ENCODE measurements around the gene NFIB. TPM values are rescaled to one million over a fixed set of nuclear protein-coding genes. Genes with fewer than 3 reads are reported as not detected.

Gene NFIB
- total and polyA plus RNA-seq, 10 of the 15 experiments (the other 5 are each of a cell fraction or from before 2014, with no cell fraction given) = under 0.01 to 0.19 (median 0.05) TPM; not detected in 3

DNA sequence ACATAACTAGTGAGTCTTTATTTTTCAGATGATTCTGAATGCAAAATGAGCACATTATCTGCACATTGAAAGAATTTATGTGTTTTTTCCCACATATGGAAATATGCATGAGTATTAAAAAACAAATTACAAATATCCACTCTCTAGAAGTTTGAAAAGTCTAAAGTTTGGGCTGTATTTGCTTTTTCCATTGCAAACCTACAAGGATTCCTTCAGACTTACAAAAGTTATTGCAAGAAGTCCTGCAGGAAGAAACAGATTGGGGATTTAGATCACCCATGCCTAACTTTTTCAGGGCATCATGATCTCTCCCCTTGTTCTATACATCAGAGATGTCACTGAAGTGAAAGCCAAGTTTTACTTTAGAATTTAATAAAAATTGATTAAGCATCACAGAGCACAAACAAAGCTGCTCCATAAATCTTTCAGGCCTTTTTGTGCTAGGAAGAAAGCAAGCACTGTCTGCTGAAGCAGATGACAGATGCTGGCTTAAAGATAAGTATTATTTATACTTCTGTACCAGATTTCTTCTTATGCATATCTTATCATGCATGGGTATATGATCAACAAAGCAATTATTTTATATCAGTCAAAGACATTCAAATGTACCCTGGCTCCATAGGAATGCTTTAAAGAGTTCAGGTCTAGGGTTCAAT is 71.7 kb downstream of the NFIB start (continued):
- TF ChIP-seq, protein P1, sequence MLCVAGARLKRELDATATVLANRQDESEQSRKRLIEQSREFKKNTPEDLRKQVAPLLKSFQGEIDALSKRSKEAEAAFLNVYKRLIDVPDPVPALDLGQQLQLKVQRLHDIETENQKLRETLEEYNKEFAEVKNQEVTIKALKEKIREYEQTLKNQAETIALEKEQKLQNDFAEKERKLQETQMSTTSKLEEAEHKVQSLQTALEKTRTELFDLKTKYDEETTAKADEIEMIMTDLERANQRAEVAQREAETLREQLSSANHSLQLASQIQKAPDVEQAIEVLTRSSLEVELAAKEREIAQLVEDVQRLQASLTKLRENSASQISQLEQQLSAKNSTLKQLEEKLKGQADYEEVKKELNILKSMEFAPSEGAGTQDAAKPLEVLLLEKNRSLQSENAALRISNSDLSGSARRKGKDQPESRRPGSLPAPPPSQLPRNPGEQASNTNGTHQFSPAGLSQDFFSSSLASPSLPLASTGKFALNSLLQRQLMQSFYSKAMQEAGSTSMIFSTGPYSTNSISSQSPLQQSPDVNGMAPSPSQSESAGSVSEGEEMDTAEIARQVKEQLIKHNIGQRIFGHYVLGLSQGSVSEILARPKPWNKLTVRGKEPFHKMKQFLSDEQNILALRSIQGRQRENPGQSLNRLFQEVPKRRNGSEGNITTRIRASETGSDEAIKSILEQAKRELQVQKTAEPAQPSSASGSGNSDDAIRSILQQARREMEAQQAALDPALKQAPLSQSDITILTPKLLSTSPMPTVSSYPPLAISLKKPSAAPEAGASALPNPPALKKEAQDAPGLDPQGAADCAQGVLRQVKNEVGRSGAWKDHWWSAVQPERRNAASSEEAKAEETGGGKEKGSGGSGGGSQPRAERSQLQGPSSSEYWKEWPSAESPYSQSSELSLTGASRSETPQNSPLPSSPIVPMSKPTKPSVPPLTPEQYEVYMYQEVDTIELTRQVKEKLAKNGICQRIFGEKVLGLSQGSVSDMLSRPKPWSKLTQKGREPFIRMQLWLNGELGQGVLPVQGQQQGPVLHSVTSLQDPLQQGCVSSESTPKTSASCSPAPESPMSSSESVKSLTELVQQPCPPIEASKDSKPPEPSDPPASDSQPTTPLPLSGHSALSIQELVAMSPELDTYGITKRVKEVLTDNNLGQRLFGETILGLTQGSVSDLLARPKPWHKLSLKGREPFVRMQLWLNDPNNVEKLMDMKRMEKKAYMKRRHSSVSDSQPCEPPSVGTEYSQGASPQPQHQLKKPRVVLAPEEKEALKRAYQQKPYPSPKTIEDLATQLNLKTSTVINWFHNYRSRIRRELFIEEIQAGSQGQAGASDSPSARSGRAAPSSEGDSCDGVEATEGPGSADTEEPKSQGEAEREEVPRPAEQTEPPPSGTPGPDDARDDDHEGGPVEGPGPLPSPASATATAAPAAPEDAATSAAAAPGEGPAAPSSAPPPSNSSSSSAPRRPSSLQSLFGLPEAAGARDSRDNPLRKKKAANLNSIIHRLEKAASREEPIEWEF (IDR thresholded peaks at IDR 0.05; ENCODE audit: insufficient replicate concordance, low read depth, low read length) = no peak

DNA sequence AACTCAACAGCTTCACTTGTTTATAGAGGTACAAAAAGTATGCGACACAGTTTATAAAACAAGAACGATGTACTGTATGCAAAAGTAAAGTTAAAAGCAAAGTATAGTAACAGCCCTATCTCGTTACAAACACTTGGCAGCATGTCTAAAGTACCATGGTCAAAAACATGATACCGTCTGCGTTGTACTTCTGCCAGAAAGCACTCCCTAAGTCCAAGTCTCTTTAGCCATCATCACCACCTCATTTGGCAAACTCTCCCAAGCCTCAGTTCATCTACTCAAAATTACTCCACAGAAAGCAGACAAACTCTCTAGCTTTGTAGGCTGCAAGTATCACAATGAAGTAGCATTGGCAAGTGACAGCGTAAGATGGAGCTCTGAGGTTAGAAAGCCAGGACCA is 73.4 kb downstream of the NFIB start:
- Histone ChIP-seq H3K4me3 (no peak overlapping the region), H3K4me1 (ENCODE audit: control insufficient read depth, insufficient read depth, low read length) (no peaks in the 10 kb centered on the region), H3K9ac (ENCODE audit: control insufficient read depth, insufficient read depth, low read length) (no peak overlapping the region), H3K27ac (ENCODE audit: control insufficient read depth, insufficient read depth) (no peak overlapping the region), H4K20me1 (ENCODE audit: control insufficient read depth, insufficient read depth) (no peaks in the 10 kb centered on the region), H3K27me3 (replicated peaks in 1 of 2; ENCODE audit: control insufficient read depth in 2 of 2, insufficient read depth in 2 of 2, low read length in 1 of 2) (peaks cover 0 to 1% of the 10 kb centered on the region in 2 experiments; a peak in 1 of 4 replicates), H3K9me3 (replicated peaks; ENCODE audit: control insufficient read depth, insufficient read depth, low read length) (no peaks in the 10 kb centered on the region), H3K79me2 (ENCODE audit: control insufficient read depth, insufficient read depth, low read length) (no peaks in the 10 kb centered on the region), H2AFZ (ENCODE audit: control insufficient read depth, low read depth, low read length) (no peak overlapping the region), H3K36me3 (ENCODE audit: control insufficient read depth in 2 of 2, insufficient read depth in 2 of 2, low read length in 1 of 2) (no peaks in the 10 kb centered on the region), H3K4me2 (ENCODE audit: control insufficient read depth, insufficient read depth) (no peak overlapping the region)
- DNase-seq (ENCODE audit: low read depth, low spot score) = no peak
- no peak for FAIRE-seq
- BruUV-seq (replicated peaks) = no TSS peak
- CTCF ChIA-PET = interaction anchor here (1.3 kb wide), 1 partner anchor 8 kb away, joined by 3 read pairs; no protein-coding TSS in a partner anchor
- RAD21 ChIA-PET (ENCODE audit: unreplicated experiment) = no interaction called here
- no peak for ATAC-seq
- POLR2A ChIA-PET = no interaction called here
- SMC1A ChIA-PET (ENCODE audit: uncharacterized antibody, unreplicated experiment) = interaction anchor here (0.9 kb wide), 1 partner anchor 85 kb away, joined by 3 read pairs; no protein-coding TSS in a partner anchor
- 31% methylated on average over 6 of the region's 6 CpGs for WGBS (ENCODE audit: insufficient coverage, insufficient replicate concordance, low lambda C conversion rate, missing lambda C conversion rate)
- in situ Hi-C loops (cut with MboI) (no loop called here), intact Hi-C loops (cut with micrococcal nuclease; ENCODE audit: unreplicated experiment) (no loop called here)
- TF ChIP-seq WRNIP1 (IDR thresholded peaks at IDR 0.05; ENCODE audit: borderline replicate concordance, low read depth, low read length) (no peak), RELA (IDR thresholded peaks at IDR 0.05; ENCODE audit: borderline replicate concordance, partially characterized antibody) (no peak), IKZF2 (IDR thresholded peaks at IDR 0.05) (no peak), KLF5 (IDR thresholded peaks at IDR 0.05; ENCODE audit: partially characterized antibody) (no peak), STAT1 (conservative IDR thresholded peaks at IDR 0.05) (no peak)
- TF ChIP-seq, protein P2, sequence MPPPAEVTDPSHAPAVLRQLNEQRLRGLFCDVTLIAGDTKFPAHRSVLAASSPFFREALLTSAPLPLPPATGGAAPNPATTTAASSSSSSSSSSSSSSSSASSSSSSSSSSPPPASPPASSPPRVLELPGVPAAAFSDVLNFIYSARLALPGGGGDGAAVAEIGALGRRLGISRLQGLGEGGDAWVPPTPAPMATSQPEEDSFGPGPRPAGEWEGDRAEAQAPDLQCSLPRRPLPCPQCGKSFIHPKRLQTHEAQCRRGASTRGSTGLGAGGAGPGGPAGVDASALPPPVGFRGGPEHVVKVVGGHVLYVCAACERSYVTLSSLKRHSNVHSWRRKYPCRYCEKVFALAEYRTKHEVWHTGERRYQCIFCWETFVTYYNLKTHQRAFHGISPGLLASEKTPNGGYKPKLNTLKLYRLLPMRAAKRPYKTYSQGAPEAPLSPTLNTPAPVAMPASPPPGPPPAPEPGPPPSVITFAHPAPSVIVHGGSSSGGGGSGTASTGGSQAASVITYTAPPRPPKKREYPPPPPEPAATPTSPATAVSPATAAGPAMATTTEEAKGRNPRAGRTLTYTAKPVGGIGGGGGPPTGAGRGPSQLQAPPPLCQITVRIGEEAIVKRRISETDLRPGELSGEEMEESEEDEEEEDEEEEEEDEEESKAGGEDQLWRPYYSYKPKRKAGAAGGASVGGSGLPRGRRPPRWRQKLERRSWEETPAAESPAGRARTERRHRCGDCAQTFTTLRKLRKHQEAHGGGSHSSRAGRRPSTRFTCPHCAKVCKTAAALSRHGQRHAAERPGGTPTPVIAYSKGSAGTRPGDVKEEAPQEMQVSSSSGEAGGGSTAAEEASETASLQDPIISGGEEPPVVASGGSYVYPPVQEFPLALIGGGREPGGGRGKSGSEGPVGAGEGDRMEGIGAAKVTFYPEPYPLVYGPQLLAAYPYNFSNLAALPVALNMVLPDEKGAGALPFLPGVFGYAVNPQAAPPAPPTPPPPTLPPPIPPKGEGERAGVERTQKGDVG (CRISPR knock-in tag; IDR thresholded peaks at IDR 0.05) = no peak
- TF ChIP-seq, protein P3, sequence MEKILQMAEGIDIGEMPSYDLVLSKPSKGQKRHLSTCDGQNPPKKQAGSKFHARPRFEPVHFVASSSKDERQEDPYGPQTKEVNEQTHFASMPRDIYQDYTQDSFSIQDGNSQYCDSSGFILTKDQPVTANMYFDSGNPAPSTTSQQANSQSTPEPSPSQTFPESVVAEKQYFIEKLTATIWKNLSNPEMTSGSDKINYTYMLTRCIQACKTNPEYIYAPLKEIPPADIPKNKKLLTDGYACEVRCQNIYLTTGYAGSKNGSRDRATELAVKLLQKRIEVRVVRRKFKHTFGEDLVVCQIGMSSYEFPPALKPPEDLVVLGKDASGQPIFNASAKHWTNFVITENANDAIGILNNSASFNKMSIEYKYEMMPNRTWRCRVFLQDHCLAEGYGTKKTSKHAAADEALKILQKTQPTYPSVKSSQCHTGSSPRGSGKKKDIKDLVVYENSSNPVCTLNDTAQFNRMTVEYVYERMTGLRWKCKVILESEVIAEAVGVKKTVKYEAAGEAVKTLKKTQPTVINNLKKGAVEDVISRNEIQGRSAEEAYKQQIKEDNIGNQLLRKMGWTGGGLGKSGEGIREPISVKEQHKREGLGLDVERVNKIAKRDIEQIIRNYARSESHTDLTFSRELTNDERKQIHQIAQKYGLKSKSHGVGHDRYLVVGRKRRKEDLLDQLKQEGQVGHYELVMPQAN (conservative IDR thresholded peaks at IDR 0.05) = no peak
- TF ChIP-seq, protein P4, sequence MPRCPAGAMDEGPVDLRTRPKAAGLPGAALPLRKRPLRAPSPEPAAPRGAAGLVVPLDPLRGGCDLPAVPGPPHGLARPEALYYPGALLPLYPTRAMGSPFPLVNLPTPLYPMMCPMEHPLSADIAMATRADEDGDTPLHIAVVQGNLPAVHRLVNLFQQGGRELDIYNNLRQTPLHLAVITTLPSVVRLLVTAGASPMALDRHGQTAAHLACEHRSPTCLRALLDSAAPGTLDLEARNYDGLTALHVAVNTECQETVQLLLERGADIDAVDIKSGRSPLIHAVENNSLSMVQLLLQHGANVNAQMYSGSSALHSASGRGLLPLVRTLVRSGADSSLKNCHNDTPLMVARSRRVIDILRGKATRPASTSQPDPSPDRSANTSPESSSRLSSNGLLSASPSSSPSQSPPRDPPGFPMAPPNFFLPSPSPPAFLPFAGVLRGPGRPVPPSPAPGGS (IDR thresholded peaks at IDR 0.05; ENCODE audit: borderline replicate concordance, insufficient read depth, low read depth, low read length, poor library complexity, severe bottlenecking) = no peak

Data from GM12878 (cell line).